ENCODE results near the gene DNASE1L2.
"Not testable (repeated sequence)": the region's sequence is repeated elsewhere in the genome, so short reads cannot be mapped to it uniquely, and the experiment has no call there.

Gene DNASE1L2

DNA sequence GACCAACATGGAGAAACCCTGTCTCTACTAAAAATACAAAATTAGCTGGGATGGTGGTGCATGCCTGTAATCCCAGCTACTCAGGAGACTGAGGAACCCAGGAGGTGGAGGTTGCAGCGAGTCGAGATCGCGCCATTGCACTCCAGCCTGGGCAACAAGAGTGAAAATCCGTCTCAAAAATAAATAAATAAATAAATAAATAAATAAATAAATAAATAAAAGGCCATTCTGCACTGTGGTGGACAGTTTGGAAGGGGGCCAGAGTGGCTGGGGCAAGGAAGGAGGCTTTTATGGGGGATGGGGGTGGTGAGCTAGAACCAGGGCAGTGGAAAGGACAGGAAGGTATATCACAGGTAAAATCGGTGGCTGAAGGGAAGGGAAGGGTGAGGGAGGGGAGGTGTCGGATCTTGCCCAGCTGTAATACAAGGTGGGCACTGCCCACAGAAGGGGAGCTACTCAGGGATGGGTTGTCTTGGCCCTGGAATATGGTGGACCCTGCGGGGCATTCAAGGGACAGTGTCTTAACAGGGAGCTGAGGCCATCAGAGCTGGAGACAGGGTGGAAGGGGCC lies 33.0 kb upstream of the DNASE1L2 start:
- not testable (repeated sequence) for DNase-seq (ENCODE audit: low read depth)

GRCh38 chr16:2204416-2205103 lies 31.7 kb upstream of the DNASE1L2 start:
- no peak for DNase-seq (ENCODE audit: low read depth)

GRCh38 chr16:2205104-2205966 lies 30.9 kb upstream of the DNASE1L2 start, which contains the start of gene MLST8:
MLST8 (plus strand) TSS chr16:2205454; CDS start chr16:2206086, 632 bp downstream.
- peak; percentile 89 for DNase-seq (ENCODE audit: low read depth)

DNA sequence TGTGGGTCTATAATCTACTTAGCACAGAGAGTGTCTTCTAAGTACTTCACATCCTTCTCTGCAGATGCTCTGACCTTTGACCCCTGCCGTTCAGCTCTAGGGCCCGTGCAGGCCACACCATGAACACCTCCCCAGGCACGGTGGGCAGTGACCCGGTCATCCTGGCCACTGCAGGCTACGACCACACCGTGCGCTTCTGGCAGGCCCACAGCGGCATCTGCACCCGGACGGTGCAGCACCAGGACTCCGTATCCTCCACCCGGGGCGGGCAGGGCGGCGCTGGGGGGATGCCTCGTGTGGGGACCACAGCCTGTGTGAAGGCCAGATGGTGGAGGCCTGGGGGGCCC lies 30.3 kb upstream of the DNASE1L2 start:
- DNase-seq (ENCODE audit: low read depth), result no peak

GRCh38 chr16:2206420-2206779 lies 29.8 kb upstream of the DNASE1L2 start:
- no peak for DNase-seq (ENCODE audit: low read depth)

GRCh38 chr16:2206780-2207433 lies 29.3 kb upstream of the DNASE1L2 start:
- no peak for DNase-seq (ENCODE audit: low read depth)

GRCh38 chr16:2207872-2208271 lies 28.4 kb upstream of the DNASE1L2 start:
- no peak for DNase-seq (ENCODE audit: low read depth)

GRCh38 chr16:2208308-2208707 lies 27.9 kb upstream of the DNASE1L2 start:
- no peak for DNase-seq (ENCODE audit: low read depth)

- DNase-seq (ENCODE audit: low read depth), result no peak
Observed at GRCh38 chr16:2208772-2209171, 27.5 kb upstream of the DNASE1L2 start.

DNA sequence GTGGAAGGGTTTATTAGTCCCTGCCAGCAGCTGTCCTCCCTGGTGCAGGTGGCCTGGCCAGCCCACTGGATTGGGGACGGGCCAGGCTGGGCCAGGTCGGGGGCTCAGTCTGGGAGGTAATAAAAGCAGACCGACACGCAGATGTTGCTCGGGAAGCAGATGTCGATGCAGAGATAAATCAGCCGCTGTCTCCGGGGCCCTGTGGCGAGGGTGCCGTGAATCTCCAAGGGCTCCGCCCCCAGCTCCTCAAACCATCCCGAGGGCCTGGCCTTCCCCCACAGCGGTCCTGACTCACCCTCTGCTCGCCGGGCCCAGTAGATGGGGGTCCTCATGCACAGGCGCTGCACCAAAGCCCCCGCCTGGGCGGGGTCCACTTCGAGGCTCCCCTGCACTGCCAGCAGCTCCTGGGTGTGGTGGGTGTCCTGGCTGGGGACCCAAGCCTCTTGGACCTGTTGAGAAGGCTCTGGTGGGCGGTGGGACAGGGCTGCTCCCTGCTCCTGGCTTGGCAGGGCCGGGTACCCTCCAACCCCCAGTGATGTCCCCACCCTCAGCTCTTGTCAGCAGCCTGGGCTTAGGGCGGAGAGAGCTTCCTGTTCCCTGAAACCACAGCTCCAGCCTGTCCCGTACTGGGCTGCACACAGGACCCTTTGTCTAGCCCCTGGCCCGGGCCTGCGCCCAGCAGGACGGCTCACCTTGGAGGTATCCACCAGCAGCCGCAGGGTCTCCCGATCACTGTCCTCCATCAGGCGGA lies 26.8 kb upstream of the DNASE1L2 start:
- no peak for DNase-seq (ENCODE audit: low read depth)

GRCh38 chr16:2210009-2210332 lies 26.3 kb upstream of the DNASE1L2 start:
- DNase-seq (ENCODE audit: low read depth), result no peak

GRCh38 chr16:2210386-2211365 lies 25.6 kb upstream of the DNASE1L2 start, which contains the start of gene BRICD5:
BRICD5 (minus strand) TSS chr16:2210863; CDS start chr16:2210833, 30 bp downstream.
- no peak for DNase-seq (ENCODE audit: low read depth)

GRCh38 chr16:2211923-2212347 lies 24.3 kb upstream of the DNASE1L2 start:
- no peak for DNase-seq (ENCODE audit: low read depth)

DNA sequence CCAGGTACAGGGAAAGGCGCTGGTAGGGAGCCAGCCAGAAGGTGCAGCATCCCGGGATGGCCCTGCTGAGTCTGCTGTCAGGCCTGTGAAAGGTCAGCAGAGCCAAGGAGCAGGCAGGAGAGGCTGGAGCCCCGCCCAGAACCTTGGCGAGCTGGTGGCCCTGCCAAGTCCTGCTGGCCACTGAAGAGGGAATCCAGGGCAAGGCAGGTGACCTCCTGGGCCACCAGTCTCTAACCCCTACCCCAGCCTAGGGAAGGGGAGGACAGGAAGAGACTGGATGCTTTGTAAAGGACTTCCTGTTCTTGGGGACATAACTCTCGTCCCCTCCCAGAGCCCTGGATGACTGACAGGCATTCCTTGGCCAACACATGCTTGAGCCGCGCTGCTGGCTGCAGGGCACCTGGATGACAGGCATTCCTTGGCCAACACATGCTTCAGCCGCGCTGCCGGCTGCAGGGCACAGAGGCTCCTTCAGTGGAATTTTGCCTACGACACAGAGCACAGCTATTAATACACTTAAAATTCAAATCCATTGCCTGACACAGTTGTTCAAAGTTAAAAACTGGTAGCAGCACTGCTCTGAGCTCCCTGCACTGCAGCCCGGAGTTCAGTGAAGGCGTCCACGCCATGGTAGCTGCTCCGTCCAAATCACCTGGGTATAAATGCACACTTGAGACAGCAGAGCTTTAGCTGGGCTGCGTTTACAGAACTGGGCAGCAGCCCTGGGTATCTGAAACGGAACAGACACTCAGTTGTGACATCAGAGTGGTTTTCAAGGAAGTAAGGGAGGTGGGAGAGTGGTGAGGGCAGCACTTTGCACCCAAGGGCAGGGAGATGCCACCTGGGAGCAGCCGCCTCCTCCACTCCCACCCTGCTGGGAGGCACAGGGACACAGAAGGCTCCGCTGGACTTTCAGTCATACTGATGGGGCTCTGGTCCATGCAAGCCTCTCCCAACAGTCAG lies 23.6 kb upstream of the DNASE1L2 start:
- no peak for DNase-seq (ENCODE audit: low read depth)

DNA sequence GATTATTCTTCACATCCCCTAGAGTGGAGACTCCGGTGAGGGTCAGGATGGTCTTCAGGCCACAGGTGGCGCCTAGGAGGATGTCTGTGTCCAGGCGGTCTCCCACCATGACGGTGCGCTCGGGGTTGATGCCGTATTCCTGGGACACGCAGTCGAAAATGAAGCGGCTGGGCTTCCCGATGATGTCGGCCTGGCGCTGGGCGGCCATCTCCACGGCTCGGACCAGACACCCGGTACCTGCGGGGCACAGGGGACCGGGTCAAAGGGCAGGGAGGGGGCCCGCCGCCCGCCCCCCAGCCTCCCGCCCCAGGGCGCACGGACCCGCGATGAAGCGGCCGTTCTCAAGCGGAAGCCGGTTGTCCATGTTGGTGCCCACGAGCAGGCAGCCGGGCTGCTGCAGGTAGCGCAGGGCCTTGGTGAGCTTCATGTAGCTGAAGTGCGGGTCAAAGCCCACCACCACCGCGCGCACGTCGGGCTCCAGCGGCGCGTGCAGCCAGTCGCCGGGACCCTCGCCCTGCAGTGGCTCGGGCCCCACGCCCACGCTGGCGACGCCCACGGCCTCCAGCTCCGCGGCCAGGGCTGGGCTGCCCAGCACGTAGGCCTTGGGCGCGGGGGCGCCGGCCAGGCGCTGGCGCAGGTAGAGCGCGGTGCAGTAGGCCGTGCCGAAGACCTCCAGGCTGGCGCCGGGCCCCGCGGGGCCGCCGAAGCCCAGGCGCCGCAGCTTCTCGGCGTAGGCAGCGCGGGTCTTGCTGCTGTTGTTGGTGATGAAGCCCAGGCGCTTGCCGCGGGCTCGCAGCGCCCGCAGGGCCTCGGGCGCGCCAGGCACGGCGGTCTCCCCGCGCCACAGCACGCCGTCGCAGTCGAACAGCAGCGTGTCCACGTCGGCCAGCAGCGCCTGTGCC lies 22.2 kb upstream of the DNASE1L2 start:
- DNase-seq (ENCODE audit: low read depth), result no peak

- no peak for DNase-seq (ENCODE audit: low read depth)
Observed at GRCh38 chr16:2214719-2214968, 21.6 kb upstream of the DNASE1L2 start, which contains the start of gene PGP. PGP (minus strand) TSS chr16:2214840; CDS start chr16:2214777, 63 bp downstream.

- no peak for DNase-seq (ENCODE audit: low read depth)
Observed at GRCh38 chr16:2216330-2216729, 19.9 kb upstream of the DNASE1L2 start.

DNA sequence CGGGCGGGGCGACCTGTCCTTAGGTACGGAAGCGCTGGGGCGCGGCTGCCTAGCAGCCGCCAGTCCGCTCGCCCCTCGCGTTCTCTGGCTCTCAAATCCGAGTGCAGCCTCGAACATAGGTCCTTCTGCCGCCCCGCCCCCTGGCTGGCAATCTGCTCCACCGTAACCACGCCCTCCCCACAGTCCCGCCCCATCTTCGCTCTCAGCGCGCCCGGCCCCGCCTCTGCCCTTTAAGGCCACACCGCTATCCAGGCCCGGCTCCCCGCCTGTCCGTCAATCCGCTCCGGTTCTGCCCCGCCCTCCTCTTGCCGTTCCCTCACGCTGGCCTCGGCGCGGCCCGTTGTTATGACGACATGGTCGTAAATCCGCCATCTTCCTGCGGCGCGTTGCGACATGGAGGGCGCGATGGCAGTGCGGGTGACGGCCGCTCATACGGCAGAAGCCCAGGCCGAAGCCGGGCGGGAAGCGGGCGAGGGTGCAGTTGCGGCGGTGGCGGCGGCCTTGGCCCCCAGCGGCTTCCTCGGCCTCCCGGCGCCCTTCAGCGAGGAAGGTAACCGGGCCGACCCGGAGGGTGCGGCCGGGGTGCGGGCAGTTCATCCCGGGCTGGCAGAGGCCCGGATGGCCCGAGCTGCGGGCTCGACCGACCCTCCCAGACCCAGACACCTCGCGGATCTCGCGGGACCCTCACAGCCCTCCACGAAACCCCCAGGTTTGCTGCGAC lies 12.9 kb upstream of the DNASE1L2 start, which contains the start of gene E4F1:
Gene E4F1 (plus strand): TSS at position 371 of the 721 bp plus-strand sequence. CDS start 23 bp downstream, at position 394.
- peak; percentile 97 for DNase-seq (ENCODE audit: low read depth)
